Measurements from ENCODE around the gene C1QL1. TPM values are rescaled to one million over a fixed set of nuclear protein-coding genes. Genes with fewer than 3 reads are reported as not detected.
A peak's percentile ranks its signal among the peaks of the same experiment; 100 is the strongest.
"Not testable (repeated sequence)": the region's sequence is repeated elsewhere in the genome, so short reads cannot be mapped to it uniquely, and the experiment has no call there.

C1QL1 gene
- total RNA-seq, 6 experiments from 2014 or later, result 0.19 to 0.36 (median 0.25) TPM; not detected in 1

DNA sequence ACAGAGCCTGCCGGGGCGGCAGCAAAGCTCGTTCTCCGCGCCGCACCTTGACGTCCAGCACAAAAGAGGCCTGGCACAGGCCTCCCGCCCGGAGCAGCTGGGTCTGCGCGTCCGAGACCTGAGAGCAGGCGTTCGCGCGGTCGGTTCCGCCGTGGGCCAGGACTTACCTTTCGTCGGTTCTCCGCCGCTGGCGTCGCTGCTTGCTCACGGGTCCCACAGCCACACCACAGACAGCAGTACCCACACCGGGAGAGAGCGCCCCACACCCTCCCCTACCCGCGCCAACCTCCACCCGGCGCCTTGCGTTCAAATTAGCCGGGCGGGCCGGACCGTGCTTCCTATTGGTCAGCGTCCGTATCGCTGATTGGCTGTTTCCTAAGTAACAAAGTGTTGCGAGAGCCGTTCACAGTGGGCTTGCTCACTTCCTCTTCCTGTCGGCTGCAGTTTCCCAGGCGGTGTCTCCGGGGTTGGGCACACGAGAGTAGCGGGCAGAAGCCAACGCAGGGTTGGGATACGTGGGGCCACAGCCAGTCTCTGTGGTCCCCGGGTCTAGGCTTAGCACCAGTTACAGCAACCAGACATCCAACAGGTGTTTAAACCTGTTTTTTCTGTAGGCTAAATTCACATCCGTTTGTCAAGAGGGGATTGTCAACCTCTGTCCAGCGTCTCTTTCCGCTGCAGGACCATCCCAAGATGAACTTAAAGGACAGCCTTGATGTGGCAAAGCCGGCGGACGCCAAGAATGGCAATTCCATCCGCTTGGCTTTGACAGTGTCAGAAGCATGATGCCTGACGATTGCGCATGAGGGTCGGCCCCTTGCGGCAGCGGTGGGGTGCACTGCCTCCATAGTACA lies 20.4 kb downstream of the C1QL1 start, which contains the start of gene KIF18B:
Gene KIF18B (minus strand): TSS at position 313 of the 854 bp plus-strand sequence. CDS start 11,429 bp downstream, outside the sequence.
- no peaks in the 10 kb centered on the region for H3K9me3 Mint-ChIP-seq
- peaks cover 16% of the 10 kb centered on the region; the same call in 1 of the 2 replicates for H3K36me3 Mint-ChIP-seq (ENCODE audit: low read depth)
- 0 out of 2 replicates have a peak, but pooled peaks have one; percentile 8 for TF ChIP-seq CTCF (IDR thresholded peaks at IDR 0.05)
- DNase-seq, result peak; percentile 90
- H3K4me3 Mint-ChIP-seq, result peak within 1 kb of the TSS; percentile 94
- H3K27ac Mint-ChIP-seq, result peak within 1 kb of the TSS; percentile 94
- H3K4me1 Mint-ChIP-seq (ENCODE audit: low read depth), result peaks cover 37% of the 10 kb centered on the region
- peaks cover 10% of the 10 kb centered on the region for H3K27me3 Mint-ChIP-seq (ENCODE audit: insufficient read depth)

DNA sequence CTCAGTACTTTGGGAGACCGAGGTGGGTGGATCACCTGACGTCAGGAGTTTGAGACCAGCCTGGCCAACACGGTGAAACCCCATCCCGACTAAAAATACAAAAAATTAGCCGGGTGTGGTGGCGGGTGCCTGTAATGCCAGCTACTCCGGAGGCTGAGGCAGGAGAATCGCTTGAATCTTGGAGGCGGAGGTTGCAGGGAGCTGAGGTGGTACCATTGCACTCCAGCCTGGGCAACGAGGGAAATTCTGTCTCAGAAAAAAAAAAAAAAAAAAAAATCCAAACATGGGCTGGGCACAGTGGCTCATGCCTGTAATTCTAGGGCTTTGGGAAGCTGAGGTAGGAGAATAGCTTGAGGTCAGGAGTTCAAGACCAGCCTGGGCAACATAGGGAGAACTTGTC lies 22.5 kb downstream of the C1QL1 start:
- not testable (repeated sequence) for H3K27ac Mint-ChIP-seq; H3K27me3 Mint-ChIP-seq (ENCODE audit: insufficient read depth); DNase-seq; H3K9me3 Mint-ChIP-seq
- Mint-ChIP-seq H3K4me3 (peak overlapping the region; percentile 94), H3K4me1 (ENCODE audit: low read depth) (peaks cover 53% of the 10 kb centered on the region), H3K36me3 (ENCODE audit: low read depth) (peaks cover 16% of the 10 kb centered on the region; the same call in 1 of the 2 replicates)

- H3K27ac Mint-ChIP-seq, result peak overlapping the region; percentile 73
- H3K36me3 Mint-ChIP-seq (ENCODE audit: low read depth), result peaks cover 38% of the 10 kb centered on the region
- H3K27me3 Mint-ChIP-seq (ENCODE audit: insufficient read depth), result no peaks in the 10 kb centered on the region
Observed at GRCh38 chr17:44942456-44942855, 25.6 kb downstream of the C1QL1 start.

GRCh38 chr17:44941712-44942331 lies 26.3 kb downstream of the C1QL1 start:
- Mint-ChIP-seq H3K36me3 (ENCODE audit: low read depth) (peaks cover 38% of the 10 kb centered on the region), H3K27me3 (ENCODE audit: insufficient read depth) (no peaks in the 10 kb centered on the region; the same call in 1 of the 2 replicates), H3K27ac (peak overlapping the region; percentile 73), H3K9me3 (peaks cover 5% of the 10 kb centered on the region), H3K4me3 (peak overlapping the region; percentile 25), H3K4me1 (ENCODE audit: low read depth) (peaks cover 56% of the 10 kb centered on the region)
- TF ChIP-seq CTCF (IDR thresholded peaks at IDR 0.05), result no peak
- DNase-seq, result peak; percentile 12

More at GRCh38 chr17:44942456-44942855, 25.6 kb downstream of the C1QL1 start:
- no peak for DNase-seq
- H3K4me1 Mint-ChIP-seq (ENCODE audit: low read depth), result peaks cover 52% of the 10 kb centered on the region
- H3K9me3 Mint-ChIP-seq, result peaks cover 5% of the 10 kb centered on the region
- TF ChIP-seq CTCF (IDR thresholded peaks at IDR 0.05), result no peak
- peak overlapping the region; percentile 25; the same call in 1 of the 2 replicates for H3K4me3 Mint-ChIP-seq

GRCh38 chr17:44940768-44941167 lies 27.3 kb downstream of the C1QL1 start:
- peaks cover 48% of the 10 kb centered on the region for H3K4me1 Mint-ChIP-seq (ENCODE audit: low read depth)
- DNase-seq, result no peak
- H3K9me3 Mint-ChIP-seq, result peaks cover 5% of the 10 kb centered on the region
- TF ChIP-seq CTCF (IDR thresholded peaks at IDR 0.05), result no peak
- H3K27me3 Mint-ChIP-seq (ENCODE audit: insufficient read depth), result no peaks in the 10 kb centered on the region; the same call in 1 of the 2 replicates
- H3K36me3 Mint-ChIP-seq (ENCODE audit: low read depth), result peaks cover 31% of the 10 kb centered on the region
- peak overlapping the region; percentile 9; the same call in 1 of the 2 replicates for H3K27ac Mint-ChIP-seq
- H3K4me3 Mint-ChIP-seq, result peak overlapping the region; percentile 27; the same call in 1 of the 2 replicates
